K562 (cell line): Measurements from ENCODE around the gene LASP1. TPM values are rescaled to one million over a fixed set of nuclear protein-coding genes. Genes with fewer than 3 reads are reported as not detected.

Experiments
- BCL6 ChIP-seq: fragments of 250-450 bp; sonication (Bioruptor Pico); IDR thresholded peaks from 2 replicates; pipeline ENCODE4 v1.4.0; 2020
- BDP1 ChIP-seq: IDR thresholded peaks from 3 replicates; pipeline ENCODE4 v1.6.1; 2011; ENCODE audit not compliant: insufficient read length, insufficient read depth
- CREB5 ChIP-seq: fragments of 250-450 bp; sonication (Bioruptor Pico); IDR thresholded peaks from 2 replicates; pipeline ENCODE4 v1.5.0; 2020; ENCODE audit warnings: mild to moderate bottlenecking
- HMG20A ChIP-seq: fragments of 450-650 bp; formaldehyde crosslinking; conservative IDR thresholded peaks from 2 replicates; pipeline ENCODE4 v1.4.0; 2020; ENCODE audit warnings: mild to moderate bottlenecking, mixed read lengths
- MED1 ChIP-seq: sonication (generic); formaldehyde crosslinking; IDR thresholded peaks from 2 replicates; pipeline ENCODE4 v1.8.1; 2023; ENCODE audit warnings: missing genetic modification reagents, borderline replicate concordance
- MYBL2 ChIP-seq, 2 experiments: fragments of 450-650 bp in 1 of 2; sonication (generic) in 1 of 2; formaldehyde crosslinking in 1 of 2; IDR thresholded peaks; 2 replicates each; pipeline versions ENCODE4 v1.6.1 to v1.8.1; 2017 to 2022; ENCODE audit warnings: borderline replicate concordance in 1 of 2, inconsistent platforms in 1 of 2, low read depth in 1 of 2, mild to moderate bottlenecking in 1 of 2, missing genetic modification reagents in 1 of 2, moderate library complexity in 1 of 2
- PYGO2 ChIP-seq: fragments of 450-650 bp; IDR thresholded peaks from 2 replicates; pipeline ENCODE4 v1.6.1; 2016; ENCODE audit warnings: mild to moderate bottlenecking, missing genetic modification characterization, moderate library complexity, missing compliant biosample characterization
- RFX1 ChIP-seq: fragments of 450-650 bp; IDR thresholded peaks from 2 replicates; pipeline ENCODE4 v1.6.1; 2016; ENCODE audit warnings: mild to moderate bottlenecking, moderate library complexity
- SIN3A ChIP-seq, 2 experiments: fragments of 150-350 bp in 1 of 2; IDR thresholded peaks; 2 replicates each; pipeline ENCODE4 v1.6.1; 2011 to 2016; ENCODE audit warnings: borderline replicate concordance in 2 of 2, low read depth in 2 of 2, low read length in 2 of 2, mild to moderate bottlenecking in 2 of 2, moderate library complexity in 2 of 2; ENCODE audit not compliant: control insufficient read depth in 1 of 2
- SRF ChIP-seq, 2 experiments: fragments of 250-450, 450-650 bp in 1 of 2; sonication (Bioruptor Pico) in 1 of 2; sonication (generic) in 1 of 2; formaldehyde crosslinking; IDR thresholded peaks; 2 replicates each; pipeline versions ENCODE4 v1.5.0 to v1.5.1; 2020 to 2022; ENCODE audit warnings: mild to moderate bottlenecking in 1 of 2, missing genetic modification reagents in 1 of 2
- U2AF2 ChIP-seq: fragments of 200-400 bp; formaldehyde crosslinking; optimal IDR thresholded peaks from 2 replicates; pipeline ENCODE3; 2017; ENCODE audit warnings: low read depth, mild to moderate bottlenecking, low read length
- ZBTB7A ChIP-seq: IDR thresholded peaks from 2 replicates; pipeline ENCODE4 v1.6.1; 2011; ENCODE audit warnings: low read depth, mild to moderate bottlenecking, low read length, moderate library complexity, borderline replicate concordance; ENCODE audit not compliant: control insufficient read depth
- ZC3H4 ChIP-seq: sonication (generic); formaldehyde crosslinking; IDR thresholded peaks from 2 replicates; pipeline ENCODE4 v1.9.0; 2021; ENCODE audit warnings: missing genetic modification reagents, borderline replicate concordance
- ZNF140 ChIP-seq: fragments of 250-450 bp; sonication (Bioruptor Pico); IDR thresholded peaks from 2 replicates; pipeline ENCODE4 v1.8.0; 2021; ENCODE audit warnings: moderate library complexity, mild to moderate bottlenecking, inconsistent platforms
- ZNF224 ChIP-seq: sonication (generic); formaldehyde crosslinking; IDR thresholded peaks from 2 replicates; pipeline ENCODE4 v1.8.0; 2022; ENCODE audit warnings: mild to moderate bottlenecking, missing genetic modification reagents
- ZNF24 ChIP-seq: fragments of 450-650 bp; IDR thresholded peaks from 2 replicates; pipeline ENCODE4 v1.6.1; 2016
- ZNF384 ChIP-seq: IDR thresholded peaks from 2 replicates; pipeline ENCODE4 v1.6.1; 2012; ENCODE audit warnings: low read depth, low read length, improper control_type of control experiment
- polyA plus RNA-seq, 8 experiments: library from polyadenylated mRNA; depleted of rRNA in 4 of 8; stranded (reverse) in 5 of 8; unstranded in 3 of 8; fragments of >200 nt; fragmentation: Nextera tagmentation in 2 of 8; fragmentation: Illumina TruSeq in 1 of 8; extraction: Ambion mirVana in 2 of 8; extraction: Trizol in 1 of 8; gene quantifications; 2 replicates each; pipeline versions ENCODE4 v1.2.1 to v1.2.3, GENCODE V29; 2011 to 2014; ENCODE audit warnings: inconsistent platforms in 1 of 8, missing spikeins in 1 of 8
- total RNA-seq, 7 experiments: library from RNA; depleted of rRNA in 6 of 7; stranded (reverse); fragments of >200 nt in 6 of 7; fragmentation: Illumina TruSeq in 2 of 7; extraction: Trizol in 2 of 7; gene quantifications; 2 replicates each; pipeline versions ENCODE4 v1.2.1 to v1.2.3, GENCODE V29; 2011 to 2021; ENCODE audit warnings: low replicate concordance in 1 of 7
- TF ChIP-seq, protein P1 (sequence below): fragments of 250-450 bp; sonication (Bioruptor Pico); IDR thresholded peaks from 2 replicates; pipeline ENCODE4 v1.8.0; 2021; ENCODE audit warnings: borderline replicate concordance, mild to moderate bottlenecking, moderate library complexity; ENCODE audit not compliant: poor library complexity, severe bottlenecking

LASP1 gene
- total and polyA plus RNA-seq, 9 of the 15 experiments (the other 6 are each of a cell fraction or from before 2014, with no cell fraction given): 23.0 to 125 (median 55.3) TPM

GRCh38 chr17:38853292-38854219, 16.3 kb upstream of the LASP1 start, which contains the start of gene RPL23 (continued):
- no peak for TF ChIP-seq ZC3H4 (CRISPR knock-in tag)
- no peak for TF ChIP-seq ZNF24
- TF ChIP-seq RFX1: no peak
- no peak for TF ChIP-seq MYBL2 (IDR thresholded peaks at IDR 0.05; ENCODE audit: low read depth)
- TF ChIP-seq MYBL2 (CRISPR knock-in tag; IDR thresholded peaks at IDR 0.05; ENCODE audit: borderline replicate concordance): no peak
- TF ChIP-seq ZNF384: peak; percentile 15; the same call in 1 of the 2 replicates
- TF ChIP-seq BDP1: no peak
- no peak for TF ChIP-seq ZNF140 (CRISPR knock-in tag)
- TF ChIP-seq MED1 (CRISPR knock-in tag): no peak
- no peak; a peak in 1 of 4 replicates for TF ChIP-seq SRF (CRISPR knock-in tag; IDR thresholded peaks at IDR 0.05)
- TF ChIP-seq ZNF224 (CRISPR knock-in tag): no peak
- no peak for TF ChIP-seq BCL6 (CRISPR knock-in tag)
- TF ChIP-seq SIN3A (IDR thresholded peaks at IDR 0.05; ENCODE audit: borderline replicate concordance in 2 of 2, control insufficient read depth in 1 of 2, low read depth in 2 of 2, low read length in 2 of 2): peak; percentile 76 to 86; a peak in 3 of 4 replicates
- no peak for TF ChIP-seq ZBTB7A
- no peak for TF ChIP-seq PYGO2 (tag)
- TF ChIP-seq U2AF2: no peak
- no peak for TF ChIP-seq HMG20A (CRISPR knock-in tag)
- TF ChIP-seq, protein P1, sequence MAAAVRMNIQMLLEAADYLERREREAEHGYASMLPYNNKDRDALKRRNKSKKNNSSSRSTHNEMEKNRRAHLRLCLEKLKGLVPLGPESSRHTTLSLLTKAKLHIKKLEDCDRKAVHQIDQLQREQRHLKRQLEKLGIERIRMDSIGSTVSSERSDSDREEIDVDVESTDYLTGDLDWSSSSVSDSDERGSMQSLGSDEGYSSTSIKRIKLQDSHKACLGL (CRISPR knock-in tag): peak; percentile 88
- no peak for TF ChIP-seq CREB5
